HG03139 (cell line): ENCODE measurements around the gene NUP43.
A peak's percentile ranks its signal among the peaks of the same experiment; 100 is the strongest.
"Not testable (repeated sequence)": the region's sequence is repeated elsewhere in the genome, so short reads cannot be mapped to it uniquely, and the experiment has no call there.

ENCODE experiments used
- ATAC-seq: cut with Tn5 transposase; IDR thresholded peaks from one replicate; pipeline ENCODE4 v1.9.1; 2021; ENCODE audit not compliant: unreplicated experiment

NUP43 gene

DNA sequence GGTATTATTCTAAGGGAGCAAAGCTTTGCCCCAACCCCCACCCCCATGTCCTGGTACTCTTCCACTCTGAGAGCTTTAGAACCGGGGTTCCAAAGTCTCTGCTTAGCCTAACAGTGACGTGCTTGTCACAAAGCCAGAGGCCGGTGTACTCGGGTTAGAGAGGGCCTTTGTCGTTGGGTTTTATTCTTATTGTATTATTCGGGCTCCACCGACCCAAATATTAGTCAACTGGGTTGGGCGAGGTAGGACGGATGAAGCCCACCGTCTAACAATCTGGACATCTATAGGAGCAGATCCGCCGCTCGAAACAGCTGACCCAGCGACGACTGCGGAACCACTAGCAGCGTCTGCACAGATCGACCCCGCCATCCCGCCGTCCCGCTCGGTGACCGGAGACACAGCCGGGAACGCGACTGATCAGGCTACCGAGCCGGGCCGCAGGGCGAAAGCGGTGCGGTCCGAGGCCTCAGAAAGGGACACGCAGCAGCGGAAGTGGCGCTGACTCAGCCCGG lies 2.8 kb upstream of the NUP43 start:
- ATAC-seq: not testable (repeated sequence)

DNA sequence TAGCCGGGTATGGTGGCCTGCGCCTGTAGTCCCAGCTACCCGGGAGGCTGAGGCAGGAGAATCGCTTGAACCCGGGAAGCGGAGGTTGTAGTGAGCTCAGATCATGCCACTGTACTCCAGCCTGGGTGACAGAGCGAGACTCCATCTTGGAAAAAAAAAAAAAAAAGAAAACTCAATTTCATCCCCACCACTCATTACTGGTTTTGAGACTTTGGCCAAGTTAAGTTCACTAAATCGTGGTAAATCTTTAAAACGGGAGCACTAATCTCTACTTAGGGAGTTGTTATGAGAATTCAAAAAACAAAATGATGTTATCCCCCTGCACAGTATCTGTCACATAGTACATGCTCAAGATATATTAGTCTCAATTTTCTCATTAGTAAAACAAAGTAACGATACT lies 1.1 kb downstream of the NUP43 start:
- ATAC-seq: not testable (repeated sequence)

DNA sequence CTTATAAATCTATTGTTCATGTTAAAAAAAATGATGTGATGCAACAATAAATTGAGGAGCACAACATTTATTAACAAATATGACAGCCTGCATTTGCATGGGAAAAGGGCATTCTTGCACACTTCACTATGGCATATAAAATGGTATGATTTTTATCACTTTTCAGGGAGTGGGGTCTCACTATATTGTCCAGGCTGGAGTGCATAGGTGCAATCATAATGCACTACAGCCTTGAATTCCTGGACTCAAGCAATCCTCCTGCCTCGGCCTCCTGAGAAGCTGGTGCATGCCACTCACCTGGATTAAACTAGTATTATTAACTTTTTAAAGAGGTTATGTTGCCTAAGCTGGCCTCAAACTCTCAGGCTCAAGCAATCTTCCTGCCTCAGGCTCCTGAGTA lies 11.4 kb downstream of the NUP43 start:
- no peak for ATAC-seq

DNA sequence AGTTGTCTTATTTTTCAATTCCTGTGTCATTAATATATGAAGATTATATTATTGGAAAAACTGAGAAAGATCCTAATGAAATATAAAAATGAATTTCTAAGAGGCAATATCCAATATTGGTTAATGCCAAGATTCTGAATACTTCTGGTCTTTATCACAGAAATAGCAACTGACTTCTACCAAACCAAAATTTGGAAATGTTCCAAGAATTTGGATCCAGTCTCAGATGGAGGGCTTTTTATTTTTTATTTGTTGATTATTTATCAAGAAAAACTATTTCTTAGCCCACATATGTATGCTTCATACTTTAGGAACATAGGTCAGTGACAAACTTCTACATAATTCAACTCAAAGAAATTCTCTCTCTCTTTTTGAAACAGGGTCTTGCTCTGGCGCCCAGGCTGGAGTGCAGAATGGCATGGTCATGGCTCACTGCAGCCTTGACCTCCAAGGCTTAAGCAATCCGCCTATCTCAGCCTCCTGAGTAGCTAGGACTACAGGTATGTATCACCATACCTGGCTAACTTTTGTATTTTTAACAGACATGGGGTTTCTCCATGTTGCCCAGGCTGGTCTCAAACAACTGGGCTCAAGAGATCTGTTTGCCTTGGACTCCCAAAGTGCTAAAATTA lies 13.1 kb downstream of the NUP43 start:
- ATAC-seq: no peak

DNA sequence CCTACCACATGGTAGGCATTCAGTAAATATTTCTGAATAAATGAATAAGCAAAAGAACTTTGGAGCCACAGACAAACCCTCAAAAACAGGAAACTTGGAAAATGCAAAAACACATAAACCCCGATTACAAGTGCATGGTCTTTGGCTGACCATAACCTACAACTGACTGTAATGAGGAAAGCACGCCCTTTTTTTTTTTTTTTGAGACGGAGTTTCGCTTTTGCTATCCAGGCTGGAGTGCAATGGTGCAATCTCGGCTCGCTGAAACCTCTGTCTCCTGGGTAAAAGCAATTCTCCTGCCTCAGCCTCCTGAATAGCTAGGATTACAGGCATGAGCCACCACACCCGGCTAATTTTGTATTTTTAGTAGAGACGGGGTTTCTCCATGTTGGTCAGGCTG lies 16.5 kb downstream of the NUP43 start:
- ATAC-seq: no peak

DNA sequence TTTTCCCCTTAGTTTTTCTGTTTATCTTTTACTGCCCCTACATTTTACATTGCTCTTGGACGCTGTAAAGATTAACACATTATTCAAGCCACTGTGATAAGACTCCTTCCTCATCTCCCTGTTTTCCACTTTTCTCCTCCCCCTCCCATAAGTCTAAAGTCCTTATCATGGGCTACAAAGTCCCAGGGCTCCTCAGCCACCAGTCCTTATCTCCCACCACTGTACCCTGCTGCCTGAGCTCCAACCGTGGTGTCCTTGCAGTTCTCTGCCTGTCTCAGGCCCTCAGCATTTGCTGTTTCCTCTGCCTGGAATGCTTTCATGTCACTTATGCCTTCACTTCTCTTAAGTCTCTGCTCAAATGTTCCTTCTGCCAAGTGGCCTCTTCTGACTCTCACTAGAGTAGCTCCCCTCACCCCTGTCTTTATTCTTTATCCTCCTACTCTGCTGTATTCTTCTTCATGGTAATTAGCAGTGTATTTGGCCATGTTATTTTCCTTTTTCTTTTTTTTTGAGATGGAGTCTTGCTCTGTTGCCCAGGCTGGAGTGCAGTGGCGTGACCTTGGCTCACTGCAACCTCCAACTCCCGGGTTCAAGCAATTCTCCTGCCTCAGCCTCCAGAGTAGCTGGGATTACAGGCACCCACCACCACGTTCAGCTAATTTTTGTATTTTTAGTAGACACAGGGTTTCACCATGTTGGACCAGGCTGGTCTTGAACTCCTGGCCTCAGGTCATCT lies 17.7 kb downstream of the NUP43 start:
- no peak for ATAC-seq

DNA sequence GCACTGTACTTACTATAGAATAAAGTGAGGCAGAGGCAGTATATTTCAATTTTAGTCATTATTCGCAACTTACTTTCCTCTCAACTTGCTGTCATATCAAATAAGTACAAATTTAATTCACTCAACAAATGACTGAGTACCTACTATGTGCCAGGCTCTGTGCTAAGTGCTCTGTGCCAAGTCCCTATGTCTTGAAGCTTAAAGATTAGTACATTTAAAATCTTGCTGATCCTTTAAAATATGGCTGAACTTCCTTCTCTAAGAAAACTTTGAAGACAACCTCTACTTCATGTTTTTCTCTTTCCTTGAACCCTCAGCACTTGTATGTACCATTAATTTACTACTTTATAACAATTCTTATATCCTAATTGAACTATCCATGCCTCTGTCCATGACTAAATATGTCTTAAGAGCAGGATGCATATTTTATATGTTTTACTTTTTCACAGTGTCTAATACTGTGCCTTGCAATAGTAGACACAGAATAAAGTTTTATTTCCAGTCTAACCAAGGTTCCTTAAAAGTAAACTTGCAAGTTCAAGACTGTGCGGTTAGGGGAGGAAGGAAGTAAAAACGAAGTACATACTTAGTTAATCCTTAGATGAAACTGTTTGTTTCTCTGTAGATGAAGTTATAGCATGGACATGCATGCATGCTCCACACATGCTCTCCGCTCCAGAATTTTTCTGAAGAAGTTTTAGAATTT lies 18.4 kb downstream of the NUP43 start:
- no peak for ATAC-seq

DNA sequence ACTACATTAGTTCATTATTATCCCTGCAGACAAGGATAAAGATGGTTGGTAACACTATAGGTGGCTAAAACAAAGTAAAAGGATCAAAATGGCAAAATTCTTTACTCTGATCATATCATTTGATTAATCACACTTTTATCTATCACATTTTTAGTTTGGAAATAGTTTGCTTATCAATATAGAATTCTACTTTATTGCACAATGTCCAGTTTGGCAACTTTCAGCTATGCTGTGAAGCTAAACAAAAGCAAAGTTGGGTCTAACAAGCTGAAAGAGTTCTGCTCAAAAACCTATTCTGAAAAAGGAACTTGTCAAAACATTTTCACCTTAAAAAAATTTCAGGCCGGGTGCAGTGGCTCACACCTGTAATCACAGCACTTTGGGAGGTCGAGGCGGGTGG lies 20.5 kb downstream of the NUP43 start:
- no peak for ATAC-seq

DNA sequence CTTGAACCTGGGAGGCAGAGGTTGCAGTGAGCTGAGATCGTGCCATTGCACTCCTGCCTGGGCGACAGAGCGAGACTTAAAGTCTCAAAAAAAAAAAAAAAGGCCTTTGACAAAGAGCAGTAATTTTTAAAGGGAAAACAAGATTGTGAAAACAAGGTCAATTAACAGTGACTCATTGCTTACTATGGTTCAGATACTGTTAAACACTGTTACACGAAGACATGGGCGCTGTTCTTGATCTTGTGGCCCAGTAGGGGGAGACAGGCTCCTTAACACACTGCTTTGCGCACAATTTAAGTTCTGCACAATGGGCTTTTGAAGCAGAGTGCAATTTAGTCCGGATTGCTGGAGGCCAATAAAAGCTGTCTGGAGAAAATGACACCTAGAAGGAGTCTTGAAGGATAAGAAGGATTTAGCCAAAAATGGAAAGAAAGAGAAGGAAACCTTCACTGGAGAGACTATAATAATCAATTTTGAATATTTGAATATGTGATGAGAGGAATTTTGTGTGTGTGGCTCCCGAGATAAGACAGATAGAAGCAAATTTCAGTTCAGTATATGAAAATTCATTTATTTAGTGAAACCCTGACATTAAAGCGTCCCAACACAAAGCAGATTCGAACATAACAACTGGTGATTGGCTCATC lies 22.4 kb downstream of the NUP43 start:
- ATAC-seq: no peak

DNA sequence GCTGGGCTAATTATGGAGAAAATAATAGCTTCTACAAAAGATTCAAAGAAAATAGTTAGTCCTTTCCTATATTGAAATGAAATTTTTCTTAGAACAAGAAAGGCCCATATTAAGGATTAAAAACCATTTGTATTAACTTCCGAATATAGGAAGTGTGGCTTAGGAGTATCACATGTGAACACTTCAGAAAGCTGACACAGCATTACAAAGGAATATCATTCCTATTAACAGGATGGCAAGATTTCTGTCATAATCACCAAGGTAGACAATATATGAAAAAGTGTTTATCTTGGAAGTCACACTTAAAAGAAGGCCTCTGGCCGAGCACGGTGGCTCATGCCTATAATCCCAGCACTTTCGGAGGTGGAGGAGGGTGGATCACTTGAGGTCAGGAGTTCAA lies 23.1 kb downstream of the NUP43 start:
- no peak for ATAC-seq

DNA sequence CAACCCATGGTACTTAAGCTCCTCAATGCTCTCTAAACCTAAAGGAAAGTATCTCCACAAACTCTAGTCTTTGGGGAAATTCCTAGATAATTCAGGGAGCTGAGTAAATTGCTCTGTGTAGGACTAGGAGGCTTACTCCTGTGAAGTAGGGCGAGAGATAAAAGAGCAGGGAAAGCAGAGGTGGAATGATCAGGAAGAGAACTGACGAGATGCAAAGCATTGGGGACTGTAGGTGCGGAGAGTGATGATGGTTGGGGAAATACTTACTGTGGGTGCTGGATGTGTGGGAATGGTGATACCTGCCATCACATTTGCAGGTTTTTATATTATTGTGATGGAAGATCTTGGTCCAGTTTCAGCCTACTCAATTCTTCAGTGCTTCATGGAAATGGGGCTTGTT lies 26.8 kb downstream of the NUP43 start:
- no peak for ATAC-seq

DNA sequence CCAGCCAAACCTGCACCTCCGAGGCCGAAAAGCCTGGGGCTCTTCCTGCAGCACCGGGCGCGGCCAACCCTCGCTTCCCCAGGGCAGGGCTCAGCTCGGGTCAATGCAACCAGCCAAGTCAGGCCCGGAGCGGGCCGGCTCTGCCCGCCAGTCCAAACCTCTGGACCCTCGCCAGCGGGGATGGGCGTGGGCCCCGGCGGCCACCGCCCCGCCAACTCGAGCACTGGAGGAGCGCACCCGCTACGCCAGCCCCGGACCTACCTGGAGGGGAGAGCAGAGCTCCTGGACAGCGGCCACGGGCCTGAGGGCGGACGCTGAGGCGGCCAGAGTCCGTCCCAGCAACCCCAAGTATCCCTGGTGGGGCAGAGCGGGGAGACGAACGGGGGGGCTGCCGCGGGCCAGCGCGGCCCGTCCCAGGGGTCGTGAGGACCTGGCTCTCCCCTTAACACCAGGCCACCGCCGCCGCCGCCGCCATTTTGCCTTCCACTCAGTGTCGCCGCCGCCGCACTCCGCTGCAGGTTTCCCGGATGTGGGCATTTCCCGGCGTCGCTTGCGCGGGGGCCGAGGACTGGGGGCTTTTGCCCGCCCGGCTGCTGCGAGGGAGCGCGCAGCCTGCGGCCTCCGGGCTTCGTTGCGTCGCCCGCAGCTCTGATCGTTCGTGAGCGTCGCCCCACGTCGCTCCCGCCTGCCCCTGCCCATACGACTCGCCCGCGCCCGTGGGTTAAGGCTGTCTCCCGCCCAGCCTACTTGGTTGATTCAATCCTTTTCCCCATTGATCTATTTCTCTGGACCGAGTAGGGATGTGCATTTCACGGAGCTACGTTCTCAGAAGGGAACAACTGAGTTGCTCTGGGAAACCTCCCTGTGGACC lies 28.5 kb downstream of the NUP43 start, which contains the start of gene LATS1:
Gene LATS1, minus strand, starts transcription at position 514 of the 871 bp plus-strand sequence. CDS start 15,975 bp downstream, outside the sequence.
- peak; percentile 83 for ATAC-seq

DNA sequence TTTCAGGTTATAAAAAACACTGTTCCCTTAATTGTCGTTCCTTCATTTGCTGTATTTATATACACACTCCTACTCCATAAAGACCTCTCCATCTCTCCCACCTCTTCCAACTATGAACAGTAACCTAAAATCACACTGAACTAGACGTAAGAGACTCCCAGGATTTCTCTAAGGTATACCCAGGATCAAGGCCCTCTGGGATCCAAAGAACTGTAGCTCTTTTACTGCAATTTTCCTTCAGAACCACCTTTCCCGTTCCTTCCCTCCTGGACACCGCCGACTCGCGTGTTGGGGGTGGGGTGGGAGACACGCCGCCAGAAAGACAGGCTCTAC lies 29.1 kb downstream of the NUP43 start:
- no peak for ATAC-seq

DNA sequence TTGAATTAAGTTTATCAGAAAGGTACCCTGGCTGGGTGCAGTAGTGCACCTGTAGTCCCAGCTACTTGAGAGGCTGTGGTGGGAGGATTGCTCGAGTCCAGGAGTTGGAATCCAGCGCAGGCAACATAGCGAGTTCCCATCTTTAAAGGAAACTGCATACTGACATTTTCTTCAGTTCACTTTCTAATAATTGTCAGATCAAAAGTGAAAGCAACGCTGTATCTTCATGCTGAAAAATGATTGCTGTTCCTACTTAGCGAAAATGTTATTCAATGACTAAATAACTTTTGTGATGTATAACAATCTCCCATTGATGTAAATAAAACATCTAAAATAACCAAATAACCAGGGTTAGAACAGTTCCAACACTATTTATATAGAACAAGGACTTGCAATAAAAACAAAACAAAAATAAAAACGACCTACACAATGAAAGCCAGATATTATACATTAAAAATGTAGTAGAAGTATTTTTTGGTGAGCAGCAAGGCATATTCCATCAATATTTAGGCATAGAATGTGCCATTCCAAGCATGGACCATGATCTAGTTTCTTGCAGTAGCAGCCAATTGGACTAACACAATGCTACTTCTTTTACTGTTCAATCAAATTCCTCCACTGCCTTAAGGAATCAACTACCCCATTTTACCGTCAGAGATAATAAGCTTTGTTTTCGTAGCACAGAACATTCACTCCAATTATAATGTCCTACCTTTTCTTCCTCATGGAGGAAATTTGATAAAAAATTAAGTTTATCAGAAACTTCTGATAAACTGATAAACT lies 30.0 kb downstream of the NUP43 start:
- ATAC-seq: no peak

DNA sequence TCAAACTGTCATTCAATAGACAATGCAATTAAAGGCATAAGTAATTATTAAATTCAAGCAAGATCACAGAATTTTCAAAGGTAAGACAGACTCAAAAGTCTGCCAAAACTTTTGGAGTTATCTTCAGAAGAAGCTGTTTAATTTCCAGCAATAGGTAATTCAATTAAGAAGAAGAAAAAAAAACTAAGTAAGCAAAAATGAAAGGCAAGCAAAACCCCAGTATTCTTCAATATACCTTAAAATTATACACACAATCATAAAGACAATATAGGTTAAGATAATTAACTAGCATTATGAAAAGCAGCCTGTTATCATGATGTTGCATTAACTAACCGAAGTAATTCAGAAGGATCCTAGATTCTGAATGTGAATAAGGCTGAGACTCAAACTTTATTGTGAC lies 31.9 kb downstream of the NUP43 start:
- no peak for ATAC-seq

DNA sequence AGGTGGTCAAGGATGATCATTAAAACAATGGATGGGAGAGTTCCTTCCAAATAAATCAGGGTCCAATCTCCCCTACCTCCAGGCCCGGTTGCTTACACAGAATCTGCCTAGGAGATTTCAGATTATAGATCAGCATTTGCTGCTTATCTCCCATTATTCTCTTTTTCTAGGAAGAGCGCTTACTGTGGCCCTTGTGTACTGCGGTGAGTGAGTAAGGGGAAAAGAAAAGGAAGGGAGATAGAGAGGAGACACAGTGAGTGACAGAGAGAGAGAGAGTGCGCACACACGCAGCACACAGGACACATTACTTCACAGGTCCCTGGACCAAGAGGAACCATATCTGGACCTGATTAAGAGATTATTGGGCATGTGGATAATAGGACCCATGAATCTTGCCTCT lies 34.6 kb downstream of the NUP43 start:
- ATAC-seq: no peak

DNA sequence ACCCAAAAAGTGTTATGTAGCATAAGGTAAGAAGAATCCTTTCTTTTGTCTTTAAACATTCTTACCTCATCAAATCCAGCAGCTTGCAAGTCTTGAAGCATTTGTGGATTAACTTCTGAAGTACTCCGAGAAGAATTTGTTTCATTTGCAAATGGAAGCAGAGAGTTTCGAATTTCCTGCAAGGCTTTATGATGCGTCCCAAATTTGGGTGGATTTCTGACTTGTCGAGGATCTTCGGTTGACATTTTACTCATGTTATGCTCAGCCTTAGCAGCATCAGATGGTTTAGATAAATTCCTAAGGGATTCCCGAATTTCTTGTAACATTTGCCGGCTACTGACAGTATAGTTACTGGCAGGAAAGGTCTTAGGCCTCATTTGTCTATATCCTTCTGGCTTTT lies 44.6 kb downstream of the NUP43 start:
- ATAC-seq: no peak

DNA sequence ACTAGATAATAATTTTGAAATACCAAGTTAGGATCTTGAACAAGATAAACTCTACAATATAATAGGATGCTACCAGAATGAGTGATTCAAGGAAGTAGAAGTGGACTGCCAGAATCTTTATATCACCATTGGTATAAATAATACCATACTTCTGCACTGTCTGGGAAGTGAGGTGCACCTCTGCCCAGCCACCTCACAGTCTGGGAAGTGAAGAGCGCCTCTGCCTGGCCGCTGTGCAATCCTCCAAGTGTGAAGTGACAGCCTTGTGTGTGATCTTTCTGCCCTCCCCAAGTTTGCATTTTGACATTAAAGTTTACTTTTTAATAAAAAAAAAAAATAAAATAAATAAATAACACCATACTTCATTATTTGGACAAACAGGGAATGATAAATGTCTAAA lies 47.2 kb downstream of the NUP43 start:
- ATAC-seq: no peak

DNA sequence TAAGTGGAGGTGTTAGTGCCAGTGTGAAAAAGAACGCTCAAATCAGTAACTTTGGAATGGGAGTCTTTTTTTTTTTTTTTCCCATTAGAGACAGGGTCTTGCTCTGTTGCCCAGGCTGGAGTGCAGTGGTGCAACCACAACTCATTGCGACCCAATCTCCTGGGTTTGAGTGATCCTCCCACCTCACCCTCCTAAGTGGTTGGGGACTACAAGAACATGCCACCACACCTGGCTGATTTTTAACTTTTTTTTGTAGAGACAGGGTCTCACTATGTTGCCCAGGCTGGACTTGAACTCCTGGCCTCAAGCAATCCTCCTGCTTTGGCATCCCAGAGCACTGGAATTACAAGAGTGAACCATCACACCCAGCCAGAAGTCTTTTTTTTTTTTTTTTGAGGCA lies 48.2 kb downstream of the NUP43 start:
- ATAC-seq: no peak

DNA sequence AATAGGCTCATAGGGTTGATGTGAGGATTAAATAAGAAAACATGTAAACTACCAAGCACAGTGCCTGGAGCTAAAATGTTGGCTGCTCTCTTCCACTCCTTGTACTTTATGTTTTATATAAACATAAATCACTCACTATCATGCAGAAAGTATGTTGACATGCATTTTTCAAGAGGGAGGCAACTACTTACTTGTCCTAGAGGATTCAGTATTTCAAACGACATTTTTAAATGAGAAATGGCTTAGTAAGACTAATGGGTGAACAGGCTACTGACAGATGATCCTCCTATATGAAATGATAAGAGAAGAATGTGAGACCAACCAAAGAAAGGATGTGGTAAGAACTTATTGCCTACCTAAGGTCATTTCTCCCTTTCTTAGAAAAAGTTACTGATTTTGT lies 49.4 kb downstream of the NUP43 start:
- no peak for ATAC-seq
